ENCODE results near the gene BTNL3.
"Not testable (repeated sequence)": the region's sequence is repeated elsewhere in the genome, so short reads cannot be mapped to it uniquely, and the experiment has no call there.

DNA sequence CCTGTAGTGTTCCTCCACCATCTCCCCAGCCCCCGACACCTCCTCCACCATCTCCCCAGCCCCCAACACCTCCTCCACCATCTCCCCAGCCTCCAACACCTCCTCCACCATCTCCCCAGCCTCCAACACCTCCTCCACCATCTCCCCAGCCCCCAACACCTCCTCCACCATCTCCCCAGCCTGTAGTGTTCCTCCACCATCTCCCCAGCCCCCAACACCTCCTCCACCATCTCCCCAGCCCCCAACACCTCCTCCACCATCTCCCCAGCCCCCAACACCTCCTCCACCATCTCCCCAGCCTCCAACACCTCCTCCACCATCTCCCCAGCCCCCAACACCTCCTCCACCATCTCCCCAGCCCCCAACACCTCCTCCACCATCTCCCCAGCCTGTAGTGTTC is 57.2 kb downstream of the BTNL3 start:
- TF ChIP-seq, protein P1, sequence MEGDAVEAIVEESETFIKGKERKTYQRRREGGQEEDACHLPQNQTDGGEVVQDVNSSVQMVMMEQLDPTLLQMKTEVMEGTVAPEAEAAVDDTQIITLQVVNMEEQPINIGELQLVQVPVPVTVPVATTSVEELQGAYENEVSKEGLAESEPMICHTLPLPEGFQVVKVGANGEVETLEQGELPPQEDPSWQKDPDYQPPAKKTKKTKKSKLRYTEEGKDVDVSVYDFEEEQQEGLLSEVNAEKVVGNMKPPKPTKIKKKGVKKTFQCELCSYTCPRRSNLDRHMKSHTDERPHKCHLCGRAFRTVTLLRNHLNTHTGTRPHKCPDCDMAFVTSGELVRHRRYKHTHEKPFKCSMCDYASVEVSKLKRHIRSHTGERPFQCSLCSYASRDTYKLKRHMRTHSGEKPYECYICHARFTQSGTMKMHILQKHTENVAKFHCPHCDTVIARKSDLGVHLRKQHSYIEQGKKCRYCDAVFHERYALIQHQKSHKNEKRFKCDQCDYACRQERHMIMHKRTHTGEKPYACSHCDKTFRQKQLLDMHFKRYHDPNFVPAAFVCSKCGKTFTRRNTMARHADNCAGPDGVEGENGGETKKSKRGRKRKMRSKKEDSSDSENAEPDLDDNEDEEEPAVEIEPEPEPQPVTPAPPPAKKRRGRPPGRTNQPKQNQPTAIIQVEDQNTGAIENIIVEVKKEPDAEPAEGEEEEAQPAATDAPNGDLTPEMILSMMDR (IDR thresholded peaks at IDR 0.05; ENCODE audit: extremely low read depth in 1 of 2, insufficient read depth in 1 of 2, low read depth in 1 of 2, low read length in 2 of 2), result not testable (repeated sequence)
- not testable (repeated sequence) for TF ChIP-seq EZH2 (IDR thresholded peaks at IDR 0.05; ENCODE audit: borderline replicate concordance, low read depth, low read length, severe bottlenecking); POLR2A (IDR thresholded peaks at IDR 0.05; ENCODE audit: low read depth, low read length); FOS (IDR thresholded peaks at IDR 0.05; ENCODE audit: borderline replicate concordance, insufficient read depth, low read length); POLR2AphosphoS5 (IDR thresholded peaks at IDR 0.05; ENCODE audit: insufficient read depth, low read depth, low read length); JUN (IDR thresholded peaks at IDR 0.05; ENCODE audit: borderline replicate concordance, insufficient read depth, insufficient read length, low read depth); MYC (IDR thresholded peaks at IDR 0.05; ENCODE audit: low read depth, low read length)
- TF ChIP-seq, protein P2, sequence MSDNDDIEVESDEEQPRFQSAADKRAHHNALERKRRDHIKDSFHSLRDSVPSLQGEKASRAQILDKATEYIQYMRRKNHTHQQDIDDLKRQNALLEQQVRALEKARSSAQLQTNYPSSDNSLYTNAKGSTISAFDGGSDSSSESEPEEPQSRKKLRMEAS (IDR thresholded peaks at IDR 0.05; ENCODE audit: insufficient read depth, insufficient read length), result not testable (repeated sequence)
